Superior temporal gyrus (tissue), 1 donor: ENCODE results near the gene NCKAP5L.

ENCODE experiments used
- DNase-seq: peaks from one replicate; pipeline ENCODE4 v3.0.0-alpha.2; 2016; ENCODE audit errors: extremely low spot score

Gene NCKAP5L

GRCh38 chr12:49824895-49825294 is 3.3 kb downstream of the NCKAP5L start:
- peak; percentile 22 for DNase-seq

DNA sequence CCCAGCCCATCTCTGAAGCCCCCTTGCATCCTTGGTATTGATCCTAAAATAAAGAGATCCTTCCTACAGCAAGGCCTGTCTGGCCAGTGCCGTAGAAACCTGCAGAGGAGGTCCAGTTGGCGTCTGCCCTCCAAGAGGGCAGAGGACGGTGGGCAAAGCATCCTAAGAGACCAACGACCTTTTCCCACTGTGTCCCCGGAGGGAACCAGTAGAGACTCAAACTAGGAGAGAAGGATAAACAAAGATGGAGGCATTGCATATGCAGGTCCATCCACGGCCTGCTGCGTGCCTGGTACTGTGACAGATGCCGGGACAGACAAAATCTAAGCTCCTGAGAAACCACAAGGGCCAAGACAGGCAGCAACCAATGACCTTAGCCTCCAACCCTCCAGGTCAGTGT is 3.8 kb downstream of the NCKAP5L start:
- DNase-seq: no peak

GRCh38 chr12:49823951-49824350 is 4.3 kb downstream of the NCKAP5L start:
- no peak for DNase-seq

DNA sequence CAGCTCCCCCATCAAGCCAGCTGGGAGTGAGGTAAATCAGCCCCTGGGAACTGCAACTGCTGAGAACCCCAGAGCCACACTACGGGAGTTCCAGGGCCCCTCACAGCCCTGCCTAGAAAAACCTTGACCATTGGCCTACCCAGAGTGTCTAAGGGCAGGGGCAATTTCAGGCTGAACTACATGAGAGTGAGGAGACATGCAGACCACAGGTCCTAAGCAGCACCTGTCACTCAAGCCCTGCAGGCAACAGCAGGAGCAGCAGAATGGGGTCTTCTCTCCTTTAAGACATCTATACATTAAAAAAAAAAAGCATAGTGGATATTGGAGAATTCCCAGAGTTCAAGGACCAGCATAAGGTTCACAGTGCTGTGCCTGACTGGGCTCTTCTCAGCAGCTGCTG is 4.9 kb downstream of the NCKAP5L start:
- no peak for DNase-seq

GRCh38 chr12:49821373-49822287 is 6.6 kb downstream of the NCKAP5L start:
- DNase-seq: peak; percentile 16

GRCh38 chr12:49819786-49820185 is 8.4 kb downstream of the NCKAP5L start:
- DNase-seq: no peak

DNA sequence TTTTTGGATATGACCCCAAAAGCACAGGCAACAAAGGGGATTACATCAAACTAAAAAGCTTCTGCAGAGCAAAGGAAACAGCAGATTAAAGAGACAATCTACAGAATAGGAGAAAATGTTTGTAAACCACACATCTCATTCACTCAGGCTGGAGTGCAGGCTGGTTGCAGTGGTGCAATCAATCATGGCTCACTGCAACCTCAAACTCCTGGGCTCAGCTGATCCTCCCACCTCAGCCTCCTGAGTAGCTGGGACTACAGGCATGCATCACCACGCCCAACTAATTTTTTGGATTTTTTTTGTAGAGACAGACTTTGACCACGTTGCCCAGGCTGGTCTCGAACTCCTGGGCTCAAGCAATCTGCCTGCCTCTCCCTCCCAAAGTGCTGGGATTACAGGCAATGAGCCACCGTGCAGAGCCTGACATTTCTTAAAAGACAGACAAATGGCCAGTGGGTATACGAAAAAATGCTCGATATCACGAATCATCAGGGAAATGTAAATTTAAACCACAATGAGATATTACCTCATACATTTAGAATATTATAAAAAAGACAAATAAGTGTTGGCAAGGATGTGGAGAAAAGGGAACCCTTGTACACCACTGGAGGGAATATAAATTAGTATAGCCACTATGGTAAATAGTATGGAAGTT is 9.8 kb downstream of the NCKAP5L start:
- no peak for DNase-seq

DNA sequence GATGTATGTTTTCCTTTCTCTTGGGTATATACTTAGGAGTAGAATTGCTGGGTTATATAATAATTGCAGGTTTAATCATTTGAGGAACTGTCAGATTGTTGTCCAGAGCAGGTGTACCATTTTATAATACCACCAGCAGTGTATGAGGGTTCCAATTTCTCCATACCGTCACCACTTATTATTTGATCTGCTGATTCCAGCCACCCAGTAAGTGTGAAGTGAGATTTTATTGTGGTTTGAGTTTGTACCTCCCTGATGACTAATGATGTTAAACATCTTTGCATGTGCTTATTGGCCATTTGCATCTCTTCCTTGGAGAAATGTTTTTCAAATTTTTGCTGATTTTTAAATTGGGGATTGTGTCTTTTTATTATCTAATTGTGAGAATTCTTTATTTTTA is 15.1 kb downstream of the NCKAP5L start:
- DNase-seq: no peak

GRCh38 chr12:49811961-49812401 is 16.2 kb downstream of the NCKAP5L start:
- no peak for DNase-seq

DNA sequence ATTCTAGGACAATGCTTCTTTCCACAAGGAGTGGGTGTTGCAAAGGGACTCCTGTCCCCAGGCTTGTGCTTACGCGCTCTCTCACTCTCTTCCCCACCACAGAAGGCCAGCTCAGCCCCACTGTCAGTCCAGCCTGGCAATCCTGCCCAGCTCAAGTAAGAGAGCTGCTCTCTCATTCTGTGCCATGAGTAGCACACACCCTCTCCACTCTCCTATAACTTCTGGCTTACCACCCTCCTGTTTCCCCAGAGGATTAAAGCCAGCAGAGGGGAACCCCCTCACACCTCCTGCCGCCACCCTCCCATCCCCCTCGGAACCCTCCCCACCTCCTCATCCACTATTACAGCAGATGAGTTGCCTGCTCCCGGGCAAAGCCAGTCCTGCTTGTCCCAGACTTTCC is 17.1 kb downstream of the NCKAP5L start:
- no peak for DNase-seq

GRCh38 chr12:49809906-49810389 is 18.3 kb downstream of the NCKAP5L start:
- no peak for DNase-seq

DNA sequence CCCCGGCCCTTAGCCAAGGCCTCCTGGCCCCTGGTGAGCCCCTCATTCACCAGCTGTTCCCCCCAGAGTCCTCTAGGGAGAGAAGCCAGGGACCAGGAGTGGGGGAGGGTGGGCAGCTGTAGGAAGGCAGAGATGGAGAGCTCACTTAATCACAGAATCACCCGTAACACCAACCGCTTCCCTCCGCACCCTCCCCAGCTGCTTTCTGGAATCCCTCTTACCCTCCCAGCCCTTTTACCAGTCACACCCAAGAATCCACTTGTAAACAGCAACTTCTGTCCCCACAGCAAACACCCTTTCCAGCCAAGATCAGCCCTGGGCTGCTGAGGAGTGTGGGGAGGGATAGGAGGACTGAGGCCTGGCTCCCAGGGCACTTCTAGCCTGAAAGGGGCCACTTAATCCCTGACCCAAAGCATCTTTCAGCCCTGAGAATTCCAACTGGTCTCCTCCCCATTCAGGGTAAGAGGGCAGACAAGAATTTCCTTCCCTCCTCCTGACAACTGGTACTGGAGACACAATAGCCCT is 18.8 kb downstream of the NCKAP5L start:
- peak; percentile 42 for DNase-seq

DNA sequence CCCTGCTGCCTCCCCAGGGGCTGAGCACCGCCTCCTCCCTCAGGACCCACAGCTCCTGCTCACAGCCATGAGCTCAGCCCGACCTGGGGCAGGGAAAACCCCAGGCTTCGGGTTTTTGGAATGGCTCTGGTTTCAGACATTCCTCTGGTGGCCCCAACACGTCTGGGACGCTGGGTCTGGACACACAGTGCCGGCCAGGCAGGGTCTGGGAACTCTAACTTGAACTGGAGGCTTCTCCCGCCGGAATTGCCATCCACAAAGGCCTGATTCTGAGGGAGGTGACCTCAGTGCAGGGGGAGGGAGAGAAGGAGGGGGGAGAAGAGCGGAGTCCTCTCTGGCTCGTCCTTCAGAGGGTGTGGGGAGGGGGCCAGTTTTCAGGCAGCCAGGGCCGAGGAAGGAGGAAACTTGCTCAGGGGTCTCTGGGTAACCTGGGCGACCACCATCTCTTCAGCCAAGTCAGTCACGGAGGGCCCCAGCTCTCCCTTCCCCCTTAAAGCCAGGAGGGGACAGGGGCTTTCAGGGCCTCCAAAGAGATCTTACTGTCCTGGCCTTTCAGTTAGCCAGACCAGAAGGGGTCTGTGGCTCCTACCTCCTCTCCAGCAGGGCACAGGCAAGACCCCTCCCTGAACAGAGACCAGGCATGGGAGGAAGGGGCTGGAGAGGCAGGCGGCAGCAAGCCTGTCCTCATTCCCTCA is 19.4 kb downstream of the NCKAP5L start:
- DNase-seq: peak; percentile 65

- no peak for DNase-seq
Measured at GRCh38 chr12:49807991-49808580, 20.1 kb downstream of the NCKAP5L start.

- DNase-seq: no peak
Measured at GRCh38 chr12:49806877-49807276, 21.3 kb downstream of the NCKAP5L start.

GRCh38 chr12:49806321-49806813 is 21.8 kb downstream of the NCKAP5L start:
- no peak for DNase-seq

DNA sequence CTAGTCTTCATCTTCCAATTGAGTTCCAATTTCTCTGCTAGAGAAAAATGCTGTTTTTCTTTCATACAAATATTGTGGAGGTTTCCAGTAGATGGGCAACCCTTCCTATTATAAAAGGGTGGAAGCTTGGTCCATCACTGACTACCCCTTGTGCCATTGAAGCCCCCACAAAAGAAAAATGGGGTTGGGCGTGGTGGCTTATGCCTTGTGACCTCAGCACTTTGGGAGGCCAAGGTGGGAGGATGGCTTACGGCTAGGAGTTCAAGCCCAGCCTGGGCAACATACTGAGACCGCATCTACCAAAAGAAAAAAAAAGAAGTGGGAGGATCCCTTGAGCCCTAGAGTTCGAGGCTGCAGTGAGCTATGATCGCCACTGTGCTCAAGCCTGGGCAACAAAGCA is 22.8 kb downstream of the NCKAP5L start:
- DNase-seq: no peak

DNA sequence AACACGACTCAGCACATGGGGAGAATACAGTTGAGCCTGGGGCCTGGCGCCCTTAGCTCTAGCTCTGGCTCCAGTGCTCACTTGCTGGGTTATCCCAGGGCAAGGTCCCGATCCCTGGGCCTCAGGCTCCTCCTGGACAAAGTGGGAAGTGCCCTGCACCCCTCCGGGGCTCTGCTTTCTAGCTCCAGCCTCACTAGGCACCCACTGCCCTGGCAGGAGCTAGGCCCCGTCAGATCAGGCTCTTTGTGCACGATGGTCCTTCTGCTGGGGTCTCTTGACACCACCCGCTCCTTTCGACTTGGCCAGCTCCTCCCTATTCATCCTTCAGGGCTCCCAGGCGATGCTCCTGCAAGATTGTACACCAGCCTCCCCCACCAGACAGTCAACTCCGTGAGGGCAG is 23.4 kb downstream of the NCKAP5L start:
- DNase-seq: no peak

GRCh38 chr12:49803693-49804450 is 24.3 kb downstream of the NCKAP5L start:
- no peak for DNase-seq

DNA sequence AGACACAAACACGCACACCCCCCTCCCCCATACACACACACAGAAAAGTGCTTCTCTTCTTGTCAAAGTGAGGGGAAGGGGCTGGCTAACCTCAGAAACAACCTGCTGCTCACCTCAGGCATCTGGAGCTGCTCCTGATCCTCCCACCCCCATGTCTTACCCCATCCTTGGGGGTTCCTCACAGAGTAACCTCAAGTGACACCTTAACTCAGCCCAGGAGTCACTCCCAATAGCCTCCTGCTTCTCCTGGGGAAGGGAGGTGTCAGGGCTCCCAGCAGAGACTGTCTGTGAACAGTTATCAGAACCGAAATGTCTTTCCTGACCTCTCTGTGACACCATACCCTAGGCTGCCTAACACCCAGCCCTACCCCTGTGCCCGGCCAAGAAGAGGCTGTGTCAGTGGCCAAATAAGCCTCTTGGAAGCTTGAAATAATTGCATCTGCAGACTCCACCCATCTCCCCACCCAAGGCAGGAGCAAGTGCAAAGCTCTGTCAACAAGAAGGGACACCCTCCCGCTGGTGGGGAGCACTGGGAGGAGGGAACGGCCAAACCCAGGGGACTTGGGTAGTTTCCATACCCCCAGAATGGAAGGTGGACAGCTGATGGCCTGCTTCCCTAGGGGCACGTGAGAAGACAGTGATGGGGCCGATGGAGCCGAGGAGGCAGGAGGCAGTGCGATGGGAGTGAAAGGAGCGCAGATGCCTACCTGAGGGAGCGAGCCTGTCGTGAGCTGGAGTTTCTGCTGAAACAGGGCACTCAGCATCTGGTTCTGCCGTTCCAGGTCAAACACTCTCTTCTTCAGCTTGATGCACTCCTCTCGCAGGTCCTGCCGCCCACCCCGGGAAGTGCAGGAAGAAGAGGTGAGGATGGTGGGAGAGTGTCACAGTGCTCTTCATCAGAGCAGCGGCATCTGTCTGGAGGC is 26.8 kb downstream of the NCKAP5L start:
- no peak for DNase-seq
